H1 (cell line): ENCODE results near the gene CDK2. TPM values are rescaled to one million over a fixed set of nuclear protein-coding genes. Genes with fewer than 3 reads are reported as not detected.

Experiments
- CTCF ChIA-PET: fragments of 300-600 bp; sonication (Branson Sonifier 250); formaldehyde crosslinking; loops from one replicate; lab custom pipeline; 2021; ENCODE audit not compliant: partially characterized antibody; lab: Charles Lee
- POLR2A ChIA-PET: fragments of 300-600 bp; sonication (Branson Sonifier 250); formaldehyde crosslinking; loops from one replicate; lab custom pipeline; 2021; ENCODE audit warnings: inconsistent platforms; ENCODE audit not compliant: partially characterized antibody; lab: Charles Lee
- DNase-seq, 2 experiments: peaks; one replicate each; pipeline versions ENCODE4 v3.0.0 to v3.0.0-alpha.2; 2010 to 2022; ENCODE audit warnings: low spot score in 2 of 2, low read depth in 1 of 2, mixed read lengths in 1 of 2
- FAIRE-seq: peaks from 2 replicates; lab custom pipeline; 2011; peaks lifted over from hg19 to GRCh38; lab: Jason Lieb, UNC
- H2AFZ ChIP-seq: 2 replicates; pipeline ENCODE4 v1.8.1; 2012; ENCODE audit warnings: low read length, inconsistent platforms
- H2AK5ac ChIP-seq: 2 replicates; pipeline ENCODE4 v1.6.1; 2013; ENCODE audit warnings: low read depth, low read length
- H2BK120ac ChIP-seq: replicated peaks from 2 replicates; pipeline ENCODE3; 2013; ENCODE audit warnings: low read depth, low read length, inconsistent platforms
- H2BK12ac ChIP-seq: 2 replicates; pipeline ENCODE4 v1.6.1; 2013; ENCODE audit warnings: low read depth, low read length
- H2BK15ac ChIP-seq: 2 replicates; pipeline ENCODE4 v1.6.1; 2013; ENCODE audit warnings: low read length
- H2BK20ac ChIP-seq: 2 replicates; pipeline ENCODE4 v1.6.1; 2013; ENCODE audit warnings: low read length
- H2BK5ac ChIP-seq: 2 replicates; pipeline ENCODE4 v1.6.1; 2013; ENCODE audit warnings: low read depth, low read length
- H3K14ac ChIP-seq: 2 replicates; pipeline ENCODE4 v1.6.1; 2013; ENCODE audit warnings: inconsistent platforms; ENCODE audit not compliant: insufficient read length
- H3K18ac ChIP-seq: 2 replicates; pipeline ENCODE4 v1.6.1; 2013; ENCODE audit warnings: low read length; ENCODE audit errors: extremely low read depth
- H3K23ac ChIP-seq: 2 replicates; pipeline ENCODE4 v1.6.1; 2013; ENCODE audit warnings: inconsistent platforms; ENCODE audit not compliant: insufficient read length
- H3K23me2 ChIP-seq: 2 replicates; pipeline ENCODE4 v1.6.1; 2013; ENCODE audit warnings: low read depth, low read length
- H3K27ac ChIP-seq: 2 replicates; pipeline ENCODE4 v1.6.1; 2011; ENCODE audit warnings: low read depth, low read length, inconsistent platforms
- H3K27me3 ChIP-seq, 4 experiments: replicated peaks in 1 of 4; 1 replicate in 1 of 4; 2 replicates in 3 of 4; pipeline versions ENCODE4 v1.6.1 to v1.8.1; 2011 to 2013; ENCODE audit warnings: low read length in 3 of 4, mild to moderate bottlenecking in 3 of 4, inconsistent platforms in 2 of 4, mixed read lengths in 2 of 4, moderate library complexity in 1 of 4; ENCODE audit not compliant: control insufficient read depth in 3 of 4, insufficient read depth in 3 of 4; ENCODE audit errors: extremely low read depth in 1 of 4
- H3K36me3 ChIP-seq, 4 experiments: 2 replicates each; pipeline versions ENCODE4 v1.6.1 to v1.8.1; 2011 to 2013; ENCODE audit warnings: mild to moderate bottlenecking in 4 of 4, low read length in 3 of 4, moderate library complexity in 2 of 4, control low read depth in 1 of 4, inconsistent platforms in 1 of 4; ENCODE audit not compliant: insufficient read depth in 4 of 4, control insufficient read depth in 2 of 4
- H3K4ac ChIP-seq: replicated peaks from 2 replicates; pipeline ENCODE3; 2013; ENCODE audit warnings: low read length, low read depth, mixed read lengths, inconsistent platforms; ENCODE audit not compliant: insufficient read length
- H3K4me1 ChIP-seq, 4 experiments: replicated peaks in 1 of 4; 1 replicate in 1 of 4; 2 replicates in 3 of 4; pipeline versions ENCODE4 v1.6.1 to v1.8.1; 2011 to 2013; ENCODE audit warnings: low read length in 3 of 4, inconsistent platforms in 2 of 4, mixed read lengths in 1 of 4; ENCODE audit not compliant: insufficient read depth in 4 of 4, control insufficient read depth in 3 of 4
- H3K4me2 ChIP-seq, 2 experiments: 2 replicates each; pipeline versions ENCODE4 v1.6.1 to v1.8.1; 2011 to 2013; ENCODE audit warnings: low read depth in 2 of 2, low read length in 2 of 2, control low read depth in 1 of 2, inconsistent platforms in 1 of 2, mild to moderate bottlenecking in 1 of 2; ENCODE audit not compliant: insufficient read depth in 1 of 2
- H3K4me3 ChIP-seq, 4 experiments: fragments of 200-600, 300-600 bp in 1 of 4; sonication (generic), shearing (Covaris generic), sonication (Bioruptor Twin) in 1 of 4; 2 replicates each; pipeline versions ENCODE4 v1.5.1 to v1.8.1; 2011 to 2016; ENCODE audit warnings: low read length in 4 of 4, low read depth in 3 of 4, control low read depth in 2 of 4, inconsistent platforms in 2 of 4, mild to moderate bottlenecking in 2 of 4, mixed read lengths in 1 of 4, moderate library complexity in 1 of 4; ENCODE audit not compliant: insufficient read depth in 2 of 4; ENCODE audit errors: extremely low read depth in 1 of 4
- H3K56ac ChIP-seq: replicated peaks from 2 replicates; pipeline ENCODE3; 2013; ENCODE audit warnings: low read depth, mild to moderate bottlenecking, mixed read lengths, low read length, inconsistent platforms; ENCODE audit not compliant: insufficient read length
- H3K79me1 ChIP-seq: 2 replicates; pipeline ENCODE4 v1.6.1; 2013; ENCODE audit warnings: low read depth, low read length, control low read depth
- H3K79me2 ChIP-seq, 2 experiments: 2 replicates each; pipeline versions ENCODE4 v1.6.1 to v1.8.1; 2012 to 2013; ENCODE audit warnings: low read length in 2 of 2, mild to moderate bottlenecking in 2 of 2, inconsistent platforms in 1 of 2; ENCODE audit not compliant: insufficient read depth in 2 of 2, control insufficient read depth in 1 of 2
- H3K9ac ChIP-seq, 4 experiments: replicated peaks in 1 of 4; 1 replicate in 1 of 4; 2 replicates in 3 of 4; pipeline versions ENCODE4 v1.6.1 to v1.8.1; 2011 to 2013; ENCODE audit warnings: low read depth in 3 of 4, low read length in 3 of 4, control low read depth in 2 of 4, mild to moderate bottlenecking in 2 of 4, moderate library complexity in 2 of 4, inconsistent platforms in 1 of 4; ENCODE audit errors: extremely low read depth in 1 of 4
- H3K9me3 ChIP-seq, 2 experiments: 2 replicates each; pipeline versions ENCODE4 v1.6.1 to v1.8.1; 2012 to 2013; ENCODE audit warnings: mild to moderate bottlenecking in 2 of 2, moderate library complexity in 2 of 2, control low read depth in 1 of 2, inconsistent platforms in 1 of 2, low read depth in 1 of 2, low read length in 1 of 2, mixed read lengths in 1 of 2; ENCODE audit not compliant: insufficient read depth in 2 of 2
- H4K20me1 ChIP-seq, 2 experiments: replicated peaks in 1 of 2; 2 replicates each; pipeline versions ENCODE3 to v1.8.1; 2011 to 2013; ENCODE audit warnings: inconsistent platforms in 2 of 2, low read length in 2 of 2, mild to moderate bottlenecking in 1 of 2; ENCODE audit not compliant: insufficient read depth in 2 of 2, control insufficient read depth in 1 of 2
- H4K5ac ChIP-seq: 2 replicates; pipeline ENCODE4 v1.6.1; 2013; ENCODE audit warnings: low read length, low read depth, mixed read lengths, inconsistent platforms; ENCODE audit not compliant: insufficient read length
- H4K8ac ChIP-seq: 2 replicates; pipeline ENCODE4 v1.8.0; 2013; ENCODE audit warnings: mild to moderate bottlenecking, moderate library complexity, low read length, inconsistent platforms; ENCODE audit not compliant: insufficient read depth; ENCODE audit errors: extremely low read depth
- H4K91ac ChIP-seq: replicated peaks from 2 replicates; pipeline ENCODE3; 2013; ENCODE audit warnings: low read length, mixed read lengths, inconsistent platforms; ENCODE audit not compliant: insufficient read length
- BCL11A ChIP-seq, 2 experiments: IDR thresholded peaks; one replicate each; pipeline ENCODE4 v1.6.1; 2011; ENCODE audit warnings: low read depth in 2 of 2, low read length in 2 of 2, mild to moderate bottlenecking in 2 of 2
- EP300 ChIP-seq, 2 experiments: IDR thresholded peaks; 1 replicate in 1 of 2; 2 replicates in 1 of 2; pipeline ENCODE4 v1.6.1; 2011 to 2012; ENCODE audit warnings: low read depth in 2 of 2, low read length in 2 of 2, mild to moderate bottlenecking in 2 of 2, borderline replicate concordance in 1 of 2, inconsistent platforms in 1 of 2, moderate library complexity in 1 of 2
- HDAC6 ChIP-seq: IDR thresholded peaks from one replicate; pipeline ENCODE4 v1.7.1; 2012; ENCODE audit warnings: low read depth, mild to moderate bottlenecking, inconsistent platforms, low read length, moderate library complexity
- POLR2AphosphoS5 ChIP-seq: IDR thresholded peaks from 2 replicates; pipeline ENCODE4 v1.6.1; 2011; ENCODE audit warnings: low read depth, low read length
- TAF1 ChIP-seq: IDR thresholded peaks from 2 replicates; pipeline ENCODE4 v1.6.1; 2011; ENCODE audit warnings: mild to moderate bottlenecking, low read depth, low read length
- WGBS, 2 experiments: shearing (Covaris generic) in 1 of 2; methylation state at CpG; one replicate each; pipeline versions ENCODE4 v1.1.6 to v1.1.7; 2013 to 2015; ENCODE audit warnings: low lambda C conversion rate in 2 of 2, mixed read lengths in 2 of 2, inconsistent platforms in 1 of 2, low coverage in 1 of 2, missing lambda C conversion rate in 1 of 2; ENCODE audit not compliant: insufficient replicate concordance in 2 of 2, insufficient coverage in 1 of 2, insufficient read length in 1 of 2; ENCODE audit errors: extremely low coverage in 1 of 2, missing lambda C conversion rate in 1 of 2; 5-methylcytosine and 5-hydroxymethylcytosine counted together
- polyA plus RNA-seq, 7 experiments: library from polyadenylated mRNA; depleted of rRNA in 3 of 7; stranded (reverse) in 5 of 7; unstranded in 2 of 7; fragments of >200 nt in 5 of 7; fragments of 200-250 nt in 2 of 7; gene quantifications; 1 replicate in 5 of 7; 2 replicates in 1 of 7; 4 replicates in 1 of 7; pipeline versions ENCODE4 v1.2.1 to v1.2.3, GENCODE V29; 2011 to 2013; ENCODE audit warnings: missing spikeins in 2 of 7, mixed read lengths in 2 of 7
- total RNA-seq: library from RNA; stranded (reverse); fragmentation: NEBNext Ultra II Directional; extraction: Animal tissue kit (Norgen Biotek cat#: 25700); gene quantifications from 2 replicates; pipeline ENCODE4 v1.2.1, GENCODE V29; 2021
- TF ChIP-seq, protein P1 (sequence below): IDR thresholded peaks from 2 replicates; pipeline ENCODE4 v1.6.1; 2012; ENCODE audit warnings: inconsistent platforms

Gene CDK2
- total and polyA plus RNA-seq, 2 of the 8 experiments (the other 6 are each of a cell fraction or from before 2014, with no cell fraction given): 39.4 to 42.5 TPM

DNA sequence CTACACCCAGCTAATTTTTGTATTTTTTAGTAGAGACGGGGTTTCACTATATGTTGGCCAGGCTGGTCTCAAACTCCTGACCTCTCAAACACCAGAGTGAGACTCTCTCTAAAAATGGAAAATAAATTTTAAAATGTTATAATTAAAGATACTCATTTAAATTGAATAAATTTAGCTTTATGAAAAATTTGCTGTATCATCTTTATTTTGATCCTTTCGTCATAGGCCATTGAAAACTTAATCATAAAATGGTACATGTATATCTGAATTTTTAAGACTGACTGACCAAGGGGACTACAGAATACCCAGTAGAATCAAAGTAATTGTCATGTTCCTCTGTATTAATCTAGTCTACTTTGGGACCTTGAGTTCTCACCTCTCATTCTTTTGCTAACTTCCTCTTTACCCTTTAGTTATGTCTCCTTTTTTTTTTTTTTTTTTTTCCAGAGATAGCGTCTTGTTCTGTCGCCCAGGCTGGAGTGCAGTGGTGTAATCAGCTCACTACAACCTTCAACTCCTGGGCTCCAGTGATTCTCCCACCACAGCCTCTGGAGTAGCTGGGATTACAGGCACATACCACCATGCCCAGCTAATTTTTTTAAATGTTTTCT, 16.7 kb downstream of the CDK2 start:
- Histone ChIP-seq H3K23ac (no peak overlapping the region), H3K14ac (no peak overlapping the region), H2BK20ac (no peak overlapping the region), H3K9ac (no peak overlapping the region), H3K4me2 (no peak overlapping the region), H3K79me2 (peaks cover 0 to 3% of the 10 kb centered on the region in 2 experiments; a peak in 1 of 4 replicates), H4K20me1 (peaks cover 0 to 2% of the 10 kb centered on the region in 2 experiments), H4K91ac (no peak overlapping the region), H3K36me3 (peaks cover 0 to 34% (median 4%) of the 10 kb centered on the region in 4 experiments; a peak in 5 of 8 replicates), H2BK5ac (no peak overlapping the region), H3K18ac (no peak overlapping the region), H2BK12ac (no peak overlapping the region), H4K5ac (no peak overlapping the region), H2AK5ac (no peak overlapping the region), H3K27me3 (no peaks in the 10 kb centered on the region), H3K4me1 (no peaks in the 10 kb centered on the region), H2BK120ac (no peak overlapping the region), H4K8ac (no peak overlapping the region), H2AFZ (no peak overlapping the region), H3K9me3 (no peaks in the 10 kb centered on the region), H3K79me1 (no peaks in the 10 kb centered on the region; the same call in 1 of the 2 replicates), H3K56ac (no peak overlapping the region), H3K4me3 (no peak overlapping the region), H3K23me2 (no peaks in the 10 kb centered on the region), H3K27ac (no peak overlapping the region), H3K4ac (no peak overlapping the region), H2BK15ac (no peak overlapping the region)
- DNase-seq (no peak), FAIRE-seq (no peak)
- ChIA-PET POLR2A (interaction anchor here (1.8 to 4.3 kb wide), 2 partner anchors 9 to 12 kb away, joined by 7 to 24 read pairs; partner anchors contain the start of genes RAB5B and SUOX), CTCF (interaction anchor here (0.5 to 3.5 kb wide), 11 partner anchors 7 to 1776 kb away, joined by 3 to 21 read pairs (median 3); partner anchors contain the start of gene RAB5B)
- WGBS, 2 experiments: 83% methylated on average over 4 of the region's 4 CpGs; no CpG with 5 or more reads in 1 of the 2 experiments
- TF ChIP-seq POLR2AphosphoS5 (no peak), EP300 (IDR thresholded peaks at IDR 0.05; ENCODE audit: borderline replicate concordance in 1 of 2, low read depth in 2 of 2, low read length in 2 of 2) (no peak), HDAC6 (no peak), TAF1 (no peak), BCL11A (IDR thresholded peaks at IDR 0.05; ENCODE audit: low read depth in 2 of 2, low read length in 2 of 2) (no peak)
- TF ChIP-seq, protein P1, sequence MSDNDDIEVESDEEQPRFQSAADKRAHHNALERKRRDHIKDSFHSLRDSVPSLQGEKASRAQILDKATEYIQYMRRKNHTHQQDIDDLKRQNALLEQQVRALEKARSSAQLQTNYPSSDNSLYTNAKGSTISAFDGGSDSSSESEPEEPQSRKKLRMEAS: no peak
